K562 (cell line): ENCODE data around the gene TENM3. TPM values are rescaled to one million over a fixed set of nuclear protein-coding genes. Genes with fewer than 3 reads are reported as not detected.
A peak's percentile ranks its signal among the peaks of the same experiment; 100 is the strongest.

Source experiments
- ATAC-seq: fragments of 200-7000 bp; cut with Tn5 transposase; 3 replicates; pipeline ENCODE4 v1.9.1; 2020; ENCODE audit warnings: moderate library complexity
- BruUV-seq: library from RNA; stranded (reverse); fragments of 400-500 nt; replicated peaks from 2 replicates; lab custom pipeline; 2021; lab: Mats Ljungman, UMichigan
- CTCF ChIA-PET: fragments of 300-600 bp; formaldehyde crosslinking; extraction: SDS; loops from one replicate; lab custom pipeline; 2021; ENCODE audit warnings: low intra/inter-chr PET ratio; lab: Yijun Ruan, JAX
- POLR2A ChIA-PET: fragments of 300-600, 350-650 bp; sonication (Branson Sonifier 250); formaldehyde crosslinking; extraction: SDS; loops from one replicate; lab custom pipeline; 2021; ENCODE audit warnings: antibody characterized with exemption, inconsistent platforms; lab: Yijun Ruan, JAX
- DNase-seq, 4 experiments: peaks; one replicate each; pipeline versions ENCODE4 v3.0.0 to v3.0.0-alpha.2; 2011 to 2018; ENCODE audit warnings: low spot score in 3 of 4, mixed read lengths in 3 of 4; ENCODE audit errors: extremely low read depth in 1 of 4
- FAIRE-seq: peaks from 2 replicates; lab custom pipeline; 2011; peaks lifted over from hg19 to GRCh38; lab: Jason Lieb, UNC
- H2AFZ ChIP-seq: 2 replicates; pipeline ENCODE4 v1.6.0; 2011; ENCODE audit warnings: low read depth, low read length, control low read depth, inconsistent platforms
- H3K27ac ChIP-seq: fragments of 200-600 bp; 3 replicates; pipeline ENCODE4 v1.8.0; 2011; ENCODE audit warnings: low read depth, mild to moderate bottlenecking, control low read depth, inconsistent platforms, low read length, moderate library complexity, mixed read lengths; ENCODE audit errors: extremely low read depth
- H3K27me3 ChIP-seq, 2 experiments: fragments of 300-600 bp in 1 of 2; 2 replicates in 1 of 2; 3 replicates in 1 of 2; pipeline versions ENCODE4 v1.6.0 to v1.8.0; 2011; ENCODE audit warnings: inconsistent platforms in 2 of 2, low read length in 2 of 2, mild to moderate bottlenecking in 1 of 2, mixed read lengths in 1 of 2, moderate library complexity in 1 of 2; ENCODE audit not compliant: control insufficient read depth in 2 of 2, insufficient read depth in 2 of 2
- H3K36me3 ChIP-seq: fragments of 300-600 bp; 3 replicates; pipeline ENCODE4 v1.8.0; 2011; ENCODE audit warnings: mild to moderate bottlenecking, low read length, inconsistent platforms; ENCODE audit not compliant: control insufficient read depth, insufficient read depth
- H3K4me1 ChIP-seq, 2 experiments: fragments of 200-600 bp in 1 of 2; replicated peaks in 1 of 2; 2 replicates in 1 of 2; 3 replicates in 1 of 2; pipeline versions ENCODE4 v1.5.1 to v1.8.0; 2011; ENCODE audit warnings: inconsistent platforms in 2 of 2, low read length in 2 of 2, mild to moderate bottlenecking in 1 of 2, mixed read lengths in 1 of 2, moderate library complexity in 1 of 2; ENCODE audit not compliant: control insufficient read depth in 2 of 2, insufficient read depth in 2 of 2
- H3K4me2 ChIP-seq: 2 replicates; pipeline ENCODE4 v1.6.1; 2011; ENCODE audit warnings: low read length, control low read depth, inconsistent platforms, mixed read lengths; ENCODE audit not compliant: insufficient read depth
- H3K4me3 ChIP-seq: fragments of 200-600 bp; sonication (generic), shearing (Covaris generic); 2 replicates; pipeline ENCODE4 v1.5.1; 2016; ENCODE audit warnings: control low read depth, inconsistent platforms
- H3K79me2 ChIP-seq: fragments of 200-600 bp; 3 replicates; pipeline ENCODE4 v1.8.0; 2011; ENCODE audit warnings: low read length, inconsistent platforms; ENCODE audit not compliant: control insufficient read depth, insufficient read depth
- H3K9ac ChIP-seq, 2 experiments: 2 replicates each; pipeline versions ENCODE4 v1.6.0 to v1.6.1; 2011; ENCODE audit warnings: low read depth in 2 of 2, low read length in 2 of 2, control low read depth in 1 of 2, inconsistent platforms in 1 of 2, mild to moderate bottlenecking in 1 of 2, mixed read lengths in 1 of 2; ENCODE audit not compliant: insufficient read depth in 1 of 2
- H3K9me1 ChIP-seq: one replicate; pipeline ENCODE4 v1.6.0; 2011; ENCODE audit warnings: inconsistent platforms, mild to moderate bottlenecking, low read length, moderate library complexity; ENCODE audit not compliant: control insufficient read depth, insufficient read depth
- H3K9me3 ChIP-seq: replicated peaks from 2 replicates; pipeline ENCODE4 v1.5.1; 2011; ENCODE audit warnings: low read depth, low read length, inconsistent platforms; ENCODE audit not compliant: control insufficient read depth, insufficient read depth
- H4K20me1 ChIP-seq: replicated peaks from 2 replicates; pipeline ENCODE4 v1.6.1; 2011; ENCODE audit warnings: low read length, inconsistent platforms, mixed read lengths; ENCODE audit not compliant: control insufficient read depth, insufficient read depth
- BHLHE40 ChIP-seq: IDR thresholded peaks from 2 replicates; pipeline ENCODE4 v1.6.1; 2011; ENCODE audit warnings: low read length, improper control_type of control experiment
- CBFA2T3 ChIP-seq: fragments of 450-650 bp; IDR thresholded peaks from 2 replicates; pipeline ENCODE4 v1.6.1; 2017
- CBFB ChIP-seq: sonication (generic); formaldehyde crosslinking; IDR thresholded peaks from 2 replicates; pipeline ENCODE4 v1.4.0; 2020; ENCODE audit warnings: mild to moderate bottlenecking, missing genetic modification reagents
- FOS ChIP-seq: IDR thresholded peaks from 3 replicates; pipeline ENCODE4 v1.6.1; 2011; ENCODE audit not compliant: insufficient read length; ENCODE audit errors: extremely low read depth
- FOXA3 ChIP-seq, 2 experiments: fragments of 450-650 bp in 1 of 2; sonication (generic) in 1 of 2; formaldehyde crosslinking; IDR thresholded peaks in 1 of 2; conservative IDR thresholded peaks in 1 of 2; 2 replicates each; pipeline versions ENCODE4 v1.4.0 to v1.8.0; 2020 to 2022; ENCODE audit warnings: mild to moderate bottlenecking in 2 of 2, missing genetic modification reagents in 1 of 2
- HDGF ChIP-seq: fragments of 450-650 bp; IDR thresholded peaks from 2 replicates; pipeline ENCODE4 v1.6.1; 2016
- KLF16 ChIP-seq: IDR thresholded peaks from 2 replicates; pipeline ENCODE4 v1.6.1; 2016; ENCODE audit warnings: antibody characterized with exemption
- NFE2 ChIP-seq: IDR thresholded peaks from 2 replicates; pipeline ENCODE4 v1.6.1; 2014; ENCODE audit warnings: antibody characterized with exemption, low read depth
- NR2C2 ChIP-seq, 2 experiments: fragments of 200-800 bp in 1 of 2; sonication (Bioruptor generic) in 1 of 2; sonication (generic) in 1 of 2; formaldehyde crosslinking in 1 of 2; IDR thresholded peaks; 2 replicates each; pipeline versions ENCODE4 v1.6.1 to v1.8.0; 2016 to 2022; ENCODE audit warnings: mild to moderate bottlenecking in 1 of 2, missing compliant biosample characterization in 1 of 2, missing genetic modification characterization in 1 of 2, missing genetic modification reagents in 1 of 2
- PCBP1 ChIP-seq: fragments of 200-400 bp; formaldehyde crosslinking; IDR thresholded peaks from 2 replicates; pipeline ENCODE4 v1.6.1; 2018; ENCODE audit warnings: mild to moderate bottlenecking, low read depth, low read length; ENCODE audit not compliant: poor library complexity, severe bottlenecking
- RBM14 ChIP-seq: fragments of 200-400 bp; formaldehyde crosslinking; IDR thresholded peaks from 2 replicates; pipeline ENCODE4 v1.6.1; 2018; ENCODE audit warnings: low read depth, mild to moderate bottlenecking, low read length, moderate library complexity, borderline replicate concordance; ENCODE audit not compliant: insufficient read depth
- RFX5 ChIP-seq: IDR thresholded peaks from 2 replicates; pipeline ENCODE4 v1.6.1; 2011; ENCODE audit warnings: low read depth, mild to moderate bottlenecking, improper control_type of control experiment, low read length
- SMARCC2 ChIP-seq: fragments of 450-650 bp; IDR thresholded peaks from 2 replicates; pipeline ENCODE4 v1.6.1; 2017; ENCODE audit warnings: antibody characterized with exemption, moderate library complexity, mild to moderate bottlenecking, low read depth
- SREBF2 ChIP-seq: sonication (generic); formaldehyde crosslinking; IDR thresholded peaks from 2 replicates; pipeline ENCODE4 v1.4.0; 2020; ENCODE audit warnings: mild to moderate bottlenecking, missing genetic modification reagents
- ZNF316 ChIP-seq: fragments of 450-650 bp; IDR thresholded peaks from 2 replicates; pipeline ENCODE4 v1.6.1; 2016
- ZZZ3 ChIP-seq: fragments of 450-650 bp; IDR thresholded peaks from 2 replicates; pipeline ENCODE4 v1.6.1; 2016; ENCODE audit warnings: antibody characterized with exemption, mild to moderate bottlenecking, moderate library complexity
- WGBS: fragments of 100-300 bp; shearing (Covaris generic); methylation state at CpG from one replicate; pipeline ENCODE4 v1.1.6; 2016; ENCODE audit warnings: low coverage, mixed read lengths; ENCODE audit not compliant: insufficient coverage; ENCODE audit errors: missing lambda C conversion rate; 5-methylcytosine and 5-hydroxymethylcytosine counted together
- in situ Hi-C: fragments of 300-500 bp; cut with MboI; formaldehyde crosslinking; loops from 4 replicates; pipeline ENCODE4 v1.15.0; 2018; ENCODE audit warnings: inconsistent platforms, mixed read lengths
- intact Hi-C: fragments of 100-400 bp; cut with micrococcal nuclease; formaldehyde crosslinking; loops from 2 replicates; pipeline ENCODE4 v1.14.2; 2022
- polyA plus RNA-seq, 8 experiments: library from polyadenylated mRNA; depleted of rRNA in 4 of 8; stranded (reverse) in 5 of 8; unstranded in 3 of 8; fragments of >200 nt; fragmentation: Nextera tagmentation in 2 of 8; fragmentation: Illumina TruSeq in 1 of 8; extraction: Ambion mirVana in 2 of 8; extraction: Trizol in 1 of 8; gene quantifications; 2 replicates each; pipeline versions ENCODE4 v1.2.1 to v1.2.3, GENCODE V29; 2011 to 2014; ENCODE audit warnings: inconsistent platforms in 1 of 8, missing spikeins in 1 of 8
- total RNA-seq, 7 experiments: library from RNA; depleted of rRNA in 6 of 7; stranded (reverse); fragments of >200 nt in 6 of 7; fragmentation: Illumina TruSeq in 2 of 7; extraction: Trizol in 2 of 7; gene quantifications; 2 replicates each; pipeline versions ENCODE4 v1.2.1 to v1.2.3, GENCODE V29; 2011 to 2021; ENCODE audit warnings: low replicate concordance in 1 of 7
- TF ChIP-seq, protein P1 (sequence below): fragments of 450-650 bp; IDR thresholded peaks from 2 replicates; pipeline ENCODE4 v1.6.1; 2016; ENCODE audit warnings: mild to moderate bottlenecking

The TENM3 gene
- total and polyA plus RNA-seq, 9 of the 15 experiments (the other 6 are each of a cell fraction or from before 2014, with no cell fraction given), result 0.01 to 0.02 TPM; not detected in 7

DNA sequence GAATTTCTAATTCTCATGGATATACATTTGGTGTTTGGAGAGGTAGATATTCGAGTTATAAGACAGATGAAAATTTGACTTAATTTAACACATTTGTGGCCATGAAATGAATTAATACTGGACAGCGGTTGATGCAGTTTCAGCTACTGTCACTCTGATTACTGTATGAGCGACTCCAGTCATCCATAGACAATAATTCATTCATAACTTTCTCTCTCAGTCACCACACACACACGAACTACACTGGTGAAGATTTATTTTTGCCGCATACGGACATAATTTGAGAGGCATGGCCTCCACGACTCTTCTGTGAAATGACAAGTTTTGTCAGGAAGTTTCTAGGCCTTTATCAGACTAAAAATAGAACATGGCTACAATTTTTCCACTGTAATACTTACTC lies 177.0 kb downstream of the TENM3 start:
- H3K9ac ChIP-seq, result no peak overlapping the region
- no peaks in the 10 kb centered on the region for H3K4me1 ChIP-seq
- H4K20me1 ChIP-seq, result no peaks in the 10 kb centered on the region
- in situ Hi-C loops (no loop called here), intact Hi-C loops (no loop called here)
- ChIA-PET POLR2A (no interaction called here), CTCF (no interaction called here)
- no peaks in the 10 kb centered on the region for H3K79me2 ChIP-seq
- H2AFZ ChIP-seq, result no peak overlapping the region
- H3K27me3 ChIP-seq, result no peaks in the 10 kb centered on the region
- H3K9me3 ChIP-seq, result no peaks in the 10 kb centered on the region
- TF ChIP-seq CBFB (CRISPR knock-in tag), result no peak
- 4% methylated on average over 7 of the region's 7 CpGs for WGBS
- FAIRE-seq, result peak; percentile 51
- no peak for DNase-seq
- BruUV-seq, result no TSS peak
- H3K9me1 ChIP-seq, result no peaks in the 10 kb centered on the region
- no peak overlapping the region for H3K4me3 ChIP-seq
- H3K36me3 ChIP-seq, result no peaks in the 10 kb centered on the region
- no peak overlapping the region for H3K27ac ChIP-seq
- ATAC-seq, result no peak
- no peak overlapping the region for H3K4me2 ChIP-seq

DNA sequence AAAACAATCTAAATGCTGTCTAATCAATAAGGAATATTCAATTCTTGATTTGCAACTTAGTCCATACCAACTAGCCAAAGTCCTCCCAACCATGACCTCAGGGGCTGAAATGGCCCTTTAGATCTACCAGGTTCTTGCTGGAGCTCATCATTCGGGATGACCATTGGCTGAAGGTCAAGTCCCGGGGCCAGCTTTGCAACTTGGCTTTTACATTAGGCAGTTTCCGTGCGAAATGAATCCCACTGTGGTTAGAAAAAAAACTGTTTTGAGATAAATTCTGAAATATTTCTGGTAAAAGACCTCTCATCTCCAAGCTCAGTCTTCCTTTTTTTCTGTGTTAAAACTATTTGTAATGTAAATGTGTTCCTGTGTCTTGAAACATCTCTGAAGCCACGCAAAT lies 178.6 kb downstream of the TENM3 start:
- DNase-seq (no peak), FAIRE-seq (no peak)
- Histone ChIP-seq H3K4me2 (no peak overlapping the region), H3K9ac (no peak overlapping the region), H2AFZ (no peak overlapping the region), H3K36me3 (no peaks in the 10 kb centered on the region), H3K27ac (no peak overlapping the region), H3K9me1 (no peaks in the 10 kb centered on the region), H3K4me1 (no peaks in the 10 kb centered on the region), H3K9me3 (no peaks in the 10 kb centered on the region)
- CTCF ChIA-PET, result no interaction called here
- in situ Hi-C loops, result no loop called here
- 0% methylated on average over 5 of the region's 5 CpGs for WGBS
- TF ChIP-seq RFX5 (no peak), CBFA2T3 (no peak), NFE2 (no peak), BHLHE40 (no peak), FOXA3 (CRISPR knock-in tag; conservative IDR thresholded peaks at IDR 0.05 in 1 of 2, IDR thresholded peaks at IDR 0.05 in 1 of 2) (no peak), ZZZ3 (no peak), SREBF2 (CRISPR knock-in tag) (no peak), KLF16 (no peak), PCBP1 (no peak), NR2C2 (CRISPR knock-in tag; IDR thresholded peaks at IDR 0.05) (no peak), NR2C2 (tag; IDR thresholded peaks at IDR 0.05) (no peak), RBM14 (no peak), ZNF316 (no peak), HDGF (no peak), FOS (no peak), SMARCC2 (no peak)
- TF ChIP-seq, protein P1, sequence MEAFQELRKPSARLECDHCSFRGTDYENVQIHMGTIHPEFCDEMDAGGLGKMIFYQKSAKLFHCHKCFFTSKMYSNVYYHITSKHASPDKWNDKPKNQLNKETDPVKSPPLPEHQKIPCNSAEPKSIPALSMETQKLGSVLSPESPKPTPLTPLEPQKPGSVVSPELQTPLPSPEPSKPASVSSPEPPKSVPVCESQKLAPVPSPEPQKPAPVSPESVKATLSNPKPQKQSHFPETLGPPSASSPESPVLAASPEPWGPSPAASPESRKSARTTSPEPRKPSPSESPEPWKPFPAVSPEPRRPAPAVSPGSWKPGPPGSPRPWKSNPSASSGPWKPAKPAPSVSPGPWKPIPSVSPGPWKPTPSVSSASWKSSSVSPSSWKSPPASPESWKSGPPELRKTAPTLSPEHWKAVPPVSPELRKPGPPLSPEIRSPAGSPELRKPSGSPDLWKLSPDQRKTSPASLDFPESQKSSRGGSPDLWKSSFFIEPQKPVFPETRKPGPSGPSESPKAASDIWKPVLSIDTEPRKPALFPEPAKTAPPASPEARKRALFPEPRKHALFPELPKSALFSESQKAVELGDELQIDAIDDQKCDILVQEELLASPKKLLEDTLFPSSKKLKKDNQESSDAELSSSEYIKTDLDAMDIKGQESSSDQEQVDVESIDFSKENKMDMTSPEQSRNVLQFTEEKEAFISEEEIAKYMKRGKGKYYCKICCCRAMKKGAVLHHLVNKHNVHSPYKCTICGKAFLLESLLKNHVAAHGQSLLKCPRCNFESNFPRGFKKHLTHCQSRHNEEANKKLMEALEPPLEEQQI, result no peak
- TF ChIP-seq, all 486 proteins: peak for 0
- no peak overlapping the region for H3K4me3 ChIP-seq
- no peaks in the 10 kb centered on the region for H3K27me3 ChIP-seq
- ATAC-seq, result no peak
- H3K79me2 ChIP-seq, result no peaks in the 10 kb centered on the region
- intact Hi-C loops, result no loop called here
- no TSS peak for BruUV-seq
- no peaks in the 10 kb centered on the region for H4K20me1 ChIP-seq
- POLR2A ChIA-PET, result no interaction called here
